ENCODE measurements around the gene PSMD6.

The PSMD6 gene

DNA sequence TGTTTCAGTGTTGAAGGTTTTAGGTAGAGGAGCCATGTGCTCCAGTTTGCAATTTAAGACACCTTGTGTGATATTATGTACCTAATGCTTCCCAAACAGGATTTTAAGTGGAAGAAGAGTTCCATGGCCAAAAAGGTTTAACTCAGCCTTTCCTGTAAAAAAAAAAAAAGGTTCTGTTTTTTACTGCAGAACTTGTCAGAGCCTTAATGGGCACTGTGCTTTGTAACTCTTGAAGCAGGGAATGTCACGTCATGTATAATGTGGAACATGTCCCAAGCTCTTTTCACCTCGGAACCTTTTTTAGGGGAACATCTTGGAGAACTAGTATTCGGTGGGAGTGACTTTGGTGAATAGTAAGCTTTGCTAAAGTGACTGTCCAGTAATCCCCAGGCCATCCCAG is 31.6 kb downstream of the PSMD6 start:
- no peak overlapping the region for H3K4me3 ChIP-seq (ENCODE audit: severe bottlenecking)
- no peaks in the 10 kb centered on the region for H3K4me1 ChIP-seq (ENCODE audit: insufficient read depth, poor library complexity, severe bottlenecking)
- H3K27me3 ChIP-seq (ENCODE audit: insufficient read depth, poor library complexity, severe bottlenecking): no peaks in the 10 kb centered on the region
- TF ChIP-seq CTCF (IDR thresholded peaks at IDR 0.05; ENCODE audit: poor library complexity, severe bottlenecking): no peak
- ATAC-seq (ENCODE audit: low read depth): no peak
- peaks cover 84% of the 10 kb centered on the region for H3K36me3 ChIP-seq (ENCODE audit: low read depth)
- DNase-seq (ENCODE audit: low spot score): no peak
- H3K27ac ChIP-seq (ENCODE audit: poor library complexity, severe bottlenecking): no peak overlapping the region
- no peaks in the 10 kb centered on the region for H3K9me3 ChIP-seq (ENCODE audit: severe bottlenecking)

GRCh38 chr3:63990733-63991132 is 32.6 kb downstream of the PSMD6 start:
- no peak overlapping the region for H3K27ac ChIP-seq (ENCODE audit: poor library complexity, severe bottlenecking)
- DNase-seq (ENCODE audit: low spot score): no peak
- peaks cover 80% of the 10 kb centered on the region for H3K36me3 ChIP-seq (ENCODE audit: low read depth)
- ATAC-seq (ENCODE audit: low read depth): no peak
- no peaks in the 10 kb centered on the region for H3K27me3 ChIP-seq (ENCODE audit: insufficient read depth, poor library complexity, severe bottlenecking)
- H3K4me3 ChIP-seq (ENCODE audit: severe bottlenecking): no peak overlapping the region
- no peak for TF ChIP-seq CTCF (IDR thresholded peaks at IDR 0.05; ENCODE audit: poor library complexity, severe bottlenecking)
- no peaks in the 10 kb centered on the region for H3K4me1 ChIP-seq (ENCODE audit: insufficient read depth, poor library complexity, severe bottlenecking)
- no peaks in the 10 kb centered on the region for H3K9me3 ChIP-seq (ENCODE audit: severe bottlenecking)

DNA sequence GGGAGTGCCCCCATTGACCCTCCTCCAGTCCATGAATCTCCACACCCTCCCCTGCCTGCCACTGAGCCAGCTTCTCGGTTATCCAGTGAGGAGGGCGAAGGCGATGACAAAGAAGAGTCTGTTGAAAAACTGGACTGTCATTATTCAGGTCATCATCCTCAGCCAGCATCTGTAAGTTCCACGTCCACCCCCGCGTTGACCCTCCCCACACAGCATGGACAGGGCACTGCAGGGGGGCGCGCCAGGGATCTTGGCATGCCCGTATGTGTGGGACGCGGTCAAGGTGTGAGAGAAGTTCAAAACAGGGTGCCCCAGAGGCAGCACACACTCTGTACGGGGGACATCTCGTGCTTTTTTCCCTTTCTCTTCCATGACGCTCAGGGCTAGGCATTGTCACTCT is 33.1 kb downstream of the PSMD6 start:
- H3K9me3 ChIP-seq (ENCODE audit: severe bottlenecking): no peaks in the 10 kb centered on the region
- no peak for ATAC-seq (ENCODE audit: low read depth)
- DNase-seq (ENCODE audit: low spot score): no peak
- H3K36me3 ChIP-seq (ENCODE audit: low read depth): peaks cover 77% of the 10 kb centered on the region
- no peak for TF ChIP-seq CTCF (IDR thresholded peaks at IDR 0.05; ENCODE audit: poor library complexity, severe bottlenecking)
- no peaks in the 10 kb centered on the region for H3K4me1 ChIP-seq (ENCODE audit: insufficient read depth, poor library complexity, severe bottlenecking)
- H3K4me3 ChIP-seq (ENCODE audit: severe bottlenecking): no peak overlapping the region
- H3K27me3 ChIP-seq (ENCODE audit: insufficient read depth, poor library complexity, severe bottlenecking): no peaks in the 10 kb centered on the region
- H3K27ac ChIP-seq (ENCODE audit: poor library complexity, severe bottlenecking): no peak overlapping the region

GRCh38 chr3:63988943-63989342 is 34.4 kb downstream of the PSMD6 start:
- TF ChIP-seq CTCF (IDR thresholded peaks at IDR 0.05; ENCODE audit: poor library complexity, severe bottlenecking): no peak
- ATAC-seq (ENCODE audit: low read depth) (0 out of 3 replicates have a peak, but pooled peaks have one; percentile 22), DNase-seq (ENCODE audit: low spot score) (no peak)
- Histone ChIP-seq H3K27me3 (ENCODE audit: insufficient read depth, poor library complexity, severe bottlenecking) (no peaks in the 10 kb centered on the region), H3K36me3 (ENCODE audit: low read depth) (peaks cover 70% of the 10 kb centered on the region), H3K9me3 (ENCODE audit: severe bottlenecking) (no peaks in the 10 kb centered on the region), H3K4me1 (ENCODE audit: insufficient read depth, poor library complexity, severe bottlenecking) (no peaks in the 10 kb centered on the region), H3K4me3 (ENCODE audit: severe bottlenecking) (no peak overlapping the region), H3K27ac (ENCODE audit: poor library complexity, severe bottlenecking) (no peak overlapping the region)

DNA sequence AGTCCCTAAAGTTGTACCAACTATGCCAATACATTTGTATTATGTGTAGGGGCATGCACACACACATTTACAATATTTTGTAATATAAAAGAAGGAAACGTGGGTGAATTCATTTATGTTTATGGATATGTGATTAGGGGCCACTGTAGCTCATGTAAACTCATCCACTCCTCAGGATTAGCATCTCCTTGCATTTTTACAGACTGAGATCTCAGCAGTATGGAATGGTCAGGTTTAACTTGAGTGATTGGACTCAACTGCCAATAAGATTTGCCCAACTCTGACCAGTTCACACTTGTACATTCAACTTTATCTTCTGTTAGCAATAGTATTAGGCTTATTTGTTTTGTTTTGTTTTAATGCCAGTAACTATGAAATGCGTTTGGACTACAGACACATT is 36.5 kb downstream of the PSMD6 start:
- Histone ChIP-seq H3K36me3 (ENCODE audit: low read depth) (peaks cover 73% of the 10 kb centered on the region), H3K4me3 (ENCODE audit: severe bottlenecking) (no peak overlapping the region), H3K27me3 (ENCODE audit: insufficient read depth, poor library complexity, severe bottlenecking) (no peaks in the 10 kb centered on the region), H3K9me3 (ENCODE audit: severe bottlenecking) (no peaks in the 10 kb centered on the region), H3K4me1 (ENCODE audit: insufficient read depth, poor library complexity, severe bottlenecking) (no peaks in the 10 kb centered on the region), H3K27ac (ENCODE audit: poor library complexity, severe bottlenecking) (no peak overlapping the region)
- ATAC-seq (ENCODE audit: low read depth) (no peak), DNase-seq (ENCODE audit: low spot score) (no peak)
- no peak for TF ChIP-seq CTCF (IDR thresholded peaks at IDR 0.05; ENCODE audit: poor library complexity, severe bottlenecking)
